ENCODE data around the gene SLC25A25.

Gene SLC25A25

DNA sequence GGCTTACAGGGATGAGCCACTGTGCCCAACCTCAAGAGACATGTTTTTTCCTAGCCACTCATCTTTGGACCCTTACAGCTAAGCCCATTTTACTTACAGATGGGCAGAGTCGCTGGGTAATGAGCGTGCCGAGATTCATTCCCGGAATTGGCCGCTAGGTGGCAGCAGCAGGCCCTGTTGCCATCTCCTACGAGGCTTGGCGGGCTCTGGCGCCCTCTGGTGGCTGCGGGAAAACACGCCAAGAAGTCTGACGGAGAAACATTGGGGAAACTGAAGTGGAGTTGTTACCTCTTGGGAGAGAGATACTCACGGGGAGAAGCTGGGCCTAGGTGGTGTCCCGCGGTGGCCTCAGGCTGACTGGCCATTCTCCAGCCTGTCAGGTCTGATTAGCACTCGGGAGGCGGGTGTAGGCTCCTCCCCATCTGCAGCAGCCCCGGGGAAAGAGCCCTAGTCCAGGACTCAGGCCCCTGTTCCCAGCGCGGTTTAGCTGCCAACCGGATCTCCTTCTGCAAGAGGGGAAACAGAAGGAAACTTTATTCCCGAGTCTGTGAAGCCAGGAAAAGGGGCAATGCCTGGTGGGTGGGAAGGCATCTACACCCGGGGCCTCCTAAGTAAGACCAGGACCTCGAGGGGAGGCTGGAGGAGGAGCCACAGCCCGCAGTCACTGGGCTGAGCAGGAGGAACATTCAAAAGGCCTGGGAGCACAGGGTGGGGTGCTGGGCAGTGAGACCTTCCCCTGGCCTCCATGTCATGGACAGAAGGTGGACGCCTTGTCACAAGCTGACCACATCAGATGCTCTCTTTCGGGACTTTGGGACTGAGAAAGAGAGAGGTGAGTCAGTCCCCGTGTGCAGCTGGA, 49.8 kb downstream of the SLC25A25 start:
- FAIRE-seq (peak; percentile 97), DNase-seq (ENCODE audit: insufficient read length, low spot score) (peak; percentile 84)
- no peak for TF ChIP-seq POLR2A (IDR thresholded peaks at IDR 0.05; ENCODE audit: low read depth, low read length)
- TF ChIP-seq PAX5 (IDR thresholded peaks at IDR 0.05; ENCODE audit: insufficient read depth, low read length, severe bottlenecking) = no peak
- no peak for TF ChIP-seq TAF1 (IDR thresholded peaks at IDR 0.05; ENCODE audit: low read depth, low read length)
- TF ChIP-seq POU2F2 (IDR thresholded peaks at IDR 0.05; ENCODE audit: low read depth, low read length) = peak; percentile 72; the same call in 1 of the 2 replicates
- TF ChIP-seq POLR2AphosphoS5 (IDR thresholded peaks at IDR 0.05; ENCODE audit: low read depth, low read length) = no peak; the same call in 1 of the 2 replicates
- TF ChIP-seq SPI1 (IDR thresholded peaks at IDR 0.05; ENCODE audit: low read depth, low read length) = no peak

DNA sequence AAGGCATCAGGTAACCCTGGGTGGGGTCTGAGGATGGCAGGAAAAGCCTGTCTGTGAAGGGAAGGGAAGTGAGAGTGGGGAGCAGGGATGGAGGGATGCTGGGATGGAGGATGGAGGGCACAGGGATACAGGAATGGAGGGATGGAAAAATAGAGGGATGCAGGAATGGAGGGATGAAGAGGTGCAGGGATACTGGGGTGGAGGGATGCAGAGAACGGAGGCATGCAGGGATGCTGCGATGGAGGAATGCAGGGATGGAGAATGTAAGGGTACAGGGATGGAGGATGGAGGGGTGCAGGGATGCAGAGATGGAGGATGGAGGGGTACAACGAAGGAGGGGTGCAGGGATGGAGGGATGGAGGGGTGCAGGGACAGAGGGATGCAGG, 50.4 kb downstream of the SLC25A25 start:
- FAIRE-seq (no peak), DNase-seq (ENCODE audit: insufficient read length, low spot score) (no peak)
- TF ChIP-seq POU2F2 (IDR thresholded peaks at IDR 0.05; ENCODE audit: low read depth, low read length) = no peak
- TF ChIP-seq POLR2A (IDR thresholded peaks at IDR 0.05; ENCODE audit: low read depth, low read length) = no peak
- TF ChIP-seq TAF1 (IDR thresholded peaks at IDR 0.05; ENCODE audit: low read depth, low read length) = no peak
- TF ChIP-seq SPI1 (IDR thresholded peaks at IDR 0.05; ENCODE audit: low read depth, low read length) = no peak
- no peak for TF ChIP-seq PAX5 (IDR thresholded peaks at IDR 0.05; ENCODE audit: insufficient read depth, low read length, severe bottlenecking)
- TF ChIP-seq POLR2AphosphoS5 (IDR thresholded peaks at IDR 0.05; ENCODE audit: low read depth, low read length) = no peak; the same call in 1 of the 2 replicates

DNA sequence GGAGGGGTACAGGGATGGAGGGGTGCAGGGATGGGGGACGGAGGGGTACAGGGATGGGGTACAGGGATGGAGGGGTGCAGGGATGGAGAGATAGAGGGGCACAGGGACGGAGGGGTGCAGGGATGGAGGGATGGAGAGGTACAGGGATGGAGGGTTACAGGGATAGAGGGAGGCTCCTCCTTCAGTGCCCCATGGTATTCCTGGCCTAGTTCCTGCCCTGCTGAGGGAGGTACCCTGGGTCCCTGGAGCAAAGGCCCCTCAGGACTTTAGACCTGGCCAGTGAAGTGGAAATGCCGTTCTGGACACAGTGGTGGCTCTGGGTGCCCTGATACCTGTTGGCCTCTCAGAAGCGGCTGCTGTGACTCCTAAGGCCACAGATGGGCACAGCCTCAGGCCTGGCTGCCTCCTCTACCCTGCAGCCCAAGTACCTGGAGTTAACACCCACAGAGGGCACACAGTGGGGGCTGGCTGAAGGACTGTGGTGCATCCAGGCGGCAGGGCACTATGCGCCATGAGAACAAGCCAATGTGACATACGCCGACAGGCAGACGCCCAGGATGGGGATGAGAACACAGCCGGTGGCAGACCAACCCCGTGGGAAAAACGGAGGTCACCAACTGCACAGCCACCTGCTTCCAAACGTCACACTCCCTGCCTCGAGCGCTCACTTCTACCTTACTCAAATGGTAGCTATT, 51.1 kb downstream of the SLC25A25 start:
- FAIRE-seq = no peak
- TF ChIP-seq SPI1 (IDR thresholded peaks at IDR 0.05; ENCODE audit: low read depth, low read length) (no peak), POLR2AphosphoS5 (IDR thresholded peaks at IDR 0.05; ENCODE audit: low read depth, low read length) (no peak), TAF1 (IDR thresholded peaks at IDR 0.05; ENCODE audit: low read depth, low read length) (no peak), PAX5 (IDR thresholded peaks at IDR 0.05; ENCODE audit: insufficient read depth, low read length, severe bottlenecking) (no peak), POU2F2 (IDR thresholded peaks at IDR 0.05; ENCODE audit: low read depth, low read length) (no peak), POLR2A (IDR thresholded peaks at IDR 0.05; ENCODE audit: low read depth, low read length) (peak; percentile 53; the same call in 1 of the 2 replicates)
- no peak for DNase-seq (ENCODE audit: insufficient read length, low spot score)

DNA sequence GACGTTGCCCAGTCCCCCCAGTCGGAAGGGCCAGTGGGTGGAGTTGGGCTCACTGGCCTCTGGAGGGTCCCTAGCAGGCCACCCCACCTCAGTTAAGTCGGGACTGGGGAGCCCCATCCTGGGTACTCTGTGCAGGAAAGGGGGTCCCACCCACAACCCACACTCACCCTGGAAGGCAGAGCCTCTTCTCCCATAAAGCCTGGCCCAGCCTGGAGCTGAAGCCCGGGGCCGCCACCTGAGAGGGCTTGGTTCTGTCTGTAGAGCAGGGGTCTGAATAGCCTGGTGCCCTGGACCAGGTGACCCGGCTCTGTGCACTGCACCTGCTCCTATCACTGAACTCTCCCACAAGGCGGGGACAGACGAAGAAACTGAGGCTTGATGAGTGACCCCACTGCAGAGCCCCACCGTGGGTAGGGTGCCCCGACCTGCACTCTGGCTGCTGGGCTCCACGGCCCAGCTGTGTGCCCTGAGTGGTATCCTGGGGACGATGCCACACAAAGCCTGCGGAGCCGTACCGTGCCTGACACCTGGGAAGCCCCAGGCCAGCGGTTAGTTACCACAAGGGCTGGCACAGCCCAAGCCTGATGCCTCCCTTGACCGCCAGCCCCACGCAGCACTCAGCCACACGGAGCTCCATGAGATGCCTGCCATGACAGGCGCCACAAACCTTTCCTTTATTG, 52.2 kb downstream of the SLC25A25 start:
- DNase-seq (ENCODE audit: insufficient read length, low spot score) (no peak), FAIRE-seq (no peak)
- TF ChIP-seq TAF1 (IDR thresholded peaks at IDR 0.05; ENCODE audit: low read depth, low read length) = no peak
- no peak for TF ChIP-seq POU2F2 (IDR thresholded peaks at IDR 0.05; ENCODE audit: low read depth, low read length)
- TF ChIP-seq POLR2A (IDR thresholded peaks at IDR 0.05; ENCODE audit: low read depth, low read length) = no peak
- TF ChIP-seq POLR2AphosphoS5 (IDR thresholded peaks at IDR 0.05; ENCODE audit: low read depth, low read length) = no peak
- TF ChIP-seq PAX5 (IDR thresholded peaks at IDR 0.05; ENCODE audit: insufficient read depth, low read length, severe bottlenecking) = no peak
- TF ChIP-seq SPI1 (IDR thresholded peaks at IDR 0.05; ENCODE audit: low read depth, low read length) = no peak

DNA sequence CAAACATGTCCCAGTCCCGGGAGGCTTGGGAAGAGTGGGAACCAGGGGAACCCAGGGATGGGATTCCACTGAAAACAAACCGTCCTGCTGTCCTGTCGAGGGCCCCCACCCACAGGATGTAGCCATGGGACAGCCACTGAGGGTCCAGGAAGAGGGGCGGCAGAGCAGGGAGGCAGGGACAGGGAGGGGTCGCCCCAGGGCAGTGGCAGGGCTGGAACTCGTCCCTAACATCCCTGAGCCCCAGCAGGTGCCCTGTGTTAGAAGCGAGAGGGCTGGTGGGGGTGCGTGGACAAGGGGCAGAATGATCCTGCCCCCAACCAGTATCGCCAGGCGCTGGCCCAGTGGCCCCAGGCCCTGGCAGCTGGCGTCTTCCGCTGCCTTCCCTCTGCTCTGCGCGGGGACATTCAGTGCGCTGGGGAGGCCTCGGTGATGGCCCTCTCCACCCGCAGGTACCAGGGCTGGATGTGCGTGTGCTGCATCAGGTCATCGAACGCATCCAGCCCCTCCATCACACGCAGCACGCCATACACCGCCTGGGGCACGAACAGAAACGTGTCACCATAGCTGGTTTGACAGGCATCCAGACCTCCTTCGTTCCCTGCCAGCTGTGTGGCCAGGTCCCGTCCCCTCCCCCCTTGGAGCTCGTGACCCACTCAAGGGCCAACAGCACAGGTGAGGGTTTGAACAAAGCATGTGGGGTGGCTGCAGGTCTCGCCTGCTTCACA, 52.9 kb downstream of the SLC25A25 start:
- no peak for TF ChIP-seq SPI1 (IDR thresholded peaks at IDR 0.05; ENCODE audit: low read depth, low read length)
- no peak for TF ChIP-seq POLR2AphosphoS5 (IDR thresholded peaks at IDR 0.05; ENCODE audit: low read depth, low read length)
- no peak for TF ChIP-seq PAX5 (IDR thresholded peaks at IDR 0.05; ENCODE audit: insufficient read depth, low read length, severe bottlenecking)
- TF ChIP-seq POU2F2 (IDR thresholded peaks at IDR 0.05; ENCODE audit: low read depth, low read length) = no peak
- TF ChIP-seq POLR2A (IDR thresholded peaks at IDR 0.05; ENCODE audit: low read depth, low read length) = no peak
- no peak for TF ChIP-seq TAF1 (IDR thresholded peaks at IDR 0.05; ENCODE audit: low read depth, low read length)
- DNase-seq (ENCODE audit: insufficient read length, low spot score) = no peak
- FAIRE-seq = no peak

DNA sequence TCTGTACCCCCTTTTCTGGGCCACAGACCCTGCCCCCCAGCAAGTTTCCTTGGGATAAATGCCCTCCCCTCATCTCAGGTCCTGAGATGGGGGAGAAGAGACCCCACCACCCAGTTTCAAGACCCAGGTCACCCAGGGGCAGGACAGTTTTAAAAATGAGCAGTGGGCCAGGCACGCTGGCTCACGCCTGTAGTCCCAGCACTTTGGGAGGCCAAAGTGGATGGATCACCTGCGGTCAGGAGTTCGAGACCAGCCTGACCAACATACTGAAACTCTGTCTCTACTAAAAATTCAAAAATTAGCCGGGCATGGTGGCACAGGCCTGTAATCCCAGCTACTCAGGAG, 53.4 kb downstream of the SLC25A25 start:
- no peak for TF ChIP-seq POU2F2 (IDR thresholded peaks at IDR 0.05; ENCODE audit: low read depth, low read length)
- TF ChIP-seq TAF1 (IDR thresholded peaks at IDR 0.05; ENCODE audit: low read depth, low read length) = no peak
- TF ChIP-seq POLR2AphosphoS5 (IDR thresholded peaks at IDR 0.05; ENCODE audit: low read depth, low read length) = no peak
- no peak for TF ChIP-seq POLR2A (IDR thresholded peaks at IDR 0.05; ENCODE audit: low read depth, low read length)
- no peak for TF ChIP-seq PAX5 (IDR thresholded peaks at IDR 0.05; ENCODE audit: insufficient read depth, low read length, severe bottlenecking)
- no peak for TF ChIP-seq SPI1 (IDR thresholded peaks at IDR 0.05; ENCODE audit: low read depth, low read length)
- DNase-seq (ENCODE audit: insufficient read length, low spot score) (no peak), FAIRE-seq (no peak)

DNA sequence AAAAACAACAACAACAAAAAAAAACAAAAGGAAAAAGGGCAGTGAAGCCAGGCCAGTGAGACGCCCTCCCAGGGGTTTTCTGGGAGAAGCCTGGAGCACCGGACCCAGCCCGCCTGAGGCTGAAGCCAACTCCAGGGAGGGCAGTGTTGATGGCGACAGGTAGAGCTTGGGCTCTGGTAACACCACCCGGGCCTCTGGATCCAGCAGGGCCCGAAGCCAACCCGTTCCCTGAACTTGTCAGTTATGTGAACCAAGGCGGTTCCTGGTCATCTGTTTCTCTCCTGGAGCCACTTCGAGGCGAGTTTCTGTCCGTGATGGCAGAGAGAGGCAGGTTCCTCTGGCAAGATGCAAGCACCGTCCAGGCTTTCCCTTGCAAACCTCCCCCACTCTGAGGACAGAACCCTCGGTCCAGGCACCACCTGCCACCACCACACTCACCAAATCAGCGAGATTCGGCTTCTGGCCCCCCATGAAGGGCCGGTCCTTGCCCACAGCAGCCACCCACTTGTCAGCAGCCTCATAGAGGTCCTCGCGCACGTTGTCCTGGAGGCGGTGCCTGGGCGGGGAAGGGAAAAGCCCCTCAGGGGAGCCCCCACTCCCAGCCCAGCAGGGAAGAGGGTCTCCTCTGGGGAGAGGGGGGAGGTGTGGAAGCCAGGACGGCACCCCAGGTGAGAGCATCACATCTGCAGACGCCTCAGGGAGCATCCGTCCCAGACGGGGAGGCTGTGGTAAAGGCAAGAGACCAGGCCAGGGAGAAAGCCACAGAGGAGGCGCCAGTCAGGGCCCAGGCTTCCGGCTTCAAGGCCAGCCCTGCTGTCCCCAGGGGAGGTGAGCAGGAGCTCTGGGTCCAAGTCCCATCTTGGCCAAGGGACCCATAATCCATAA, 54.1 kb downstream of the SLC25A25 start:
- TF ChIP-seq TAF1 (IDR thresholded peaks at IDR 0.05; ENCODE audit: low read depth, low read length) (no peak), POU2F2 (IDR thresholded peaks at IDR 0.05; ENCODE audit: low read depth, low read length) (no peak), POLR2AphosphoS5 (IDR thresholded peaks at IDR 0.05; ENCODE audit: low read depth, low read length) (no peak), POLR2A (IDR thresholded peaks at IDR 0.05; ENCODE audit: low read depth, low read length) (no peak), PAX5 (IDR thresholded peaks at IDR 0.05; ENCODE audit: insufficient read depth, low read length, severe bottlenecking) (no peak), SPI1 (IDR thresholded peaks at IDR 0.05; ENCODE audit: low read depth, low read length) (no peak)
- FAIRE-seq (no peak), DNase-seq (ENCODE audit: insufficient read length, low spot score) (no peak)

DNA sequence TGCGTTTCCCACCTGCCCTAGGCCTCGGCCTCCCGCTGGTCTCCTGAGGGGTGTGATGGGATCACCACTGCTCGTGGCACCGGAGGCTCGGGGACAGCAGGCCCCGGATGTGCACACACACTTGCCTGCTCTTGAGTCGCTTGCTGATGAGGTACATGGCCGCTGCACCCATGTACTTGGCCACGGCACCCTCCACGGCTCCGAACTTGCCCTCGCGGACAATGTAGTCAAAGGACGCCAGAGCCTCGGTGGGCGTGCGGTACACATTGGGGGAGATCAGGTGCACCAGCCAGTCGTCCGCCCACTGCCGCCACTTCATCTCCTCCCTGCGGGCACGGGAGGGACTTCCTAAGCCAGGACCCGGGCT, 54.8 kb downstream of the SLC25A25 start:
- no peak for FAIRE-seq
- no peak for DNase-seq (ENCODE audit: insufficient read length, low spot score)
- TF ChIP-seq SPI1 (IDR thresholded peaks at IDR 0.05; ENCODE audit: low read depth, low read length) (no peak), POLR2A (IDR thresholded peaks at IDR 0.05; ENCODE audit: low read depth, low read length) (no peak), TAF1 (IDR thresholded peaks at IDR 0.05; ENCODE audit: low read depth, low read length) (no peak), PAX5 (IDR thresholded peaks at IDR 0.05; ENCODE audit: insufficient read depth, low read length, severe bottlenecking) (no peak), POU2F2 (IDR thresholded peaks at IDR 0.05; ENCODE audit: low read depth, low read length) (no peak), POLR2AphosphoS5 (IDR thresholded peaks at IDR 0.05; ENCODE audit: low read depth, low read length) (no peak)

All from GM12891 (cell line).